ENCODE measurements around the gene RAB5B.
"Not testable (repeated sequence)": the region's sequence is repeated elsewhere in the genome, so short reads cannot be mapped to it uniquely, and the experiment has no call there.

RAB5B gene

DNA sequence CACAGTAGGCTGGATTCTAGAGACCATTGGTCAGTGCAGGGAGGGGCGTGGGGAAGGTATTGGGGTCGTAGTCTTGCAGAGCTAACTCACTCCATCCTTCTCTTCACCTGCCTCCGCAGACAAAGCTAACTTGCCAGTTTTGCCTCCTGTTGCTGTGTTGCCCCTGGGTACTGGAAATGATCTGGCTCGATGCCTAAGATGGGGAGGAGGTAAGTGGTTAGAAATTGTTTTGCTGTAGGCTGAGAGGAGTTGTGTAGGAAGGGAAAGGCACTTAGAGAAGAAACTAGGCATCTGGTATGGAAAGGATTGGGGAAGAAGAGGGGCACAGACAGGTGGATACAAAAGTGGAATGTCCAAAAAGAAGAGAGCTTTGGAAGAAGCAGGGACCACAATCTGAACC, 31.8 kb upstream of the RAB5B start:
- no peak for DNase-seq

GRCh38 chr12:55942577-55943136, 31.2 kb upstream of the RAB5B start:
- DNase-seq, result no peak

- DNase-seq, result no peak
Observed at GRCh38 chr12:55946553-55946952, 27.3 kb upstream of the RAB5B start.

DNA sequence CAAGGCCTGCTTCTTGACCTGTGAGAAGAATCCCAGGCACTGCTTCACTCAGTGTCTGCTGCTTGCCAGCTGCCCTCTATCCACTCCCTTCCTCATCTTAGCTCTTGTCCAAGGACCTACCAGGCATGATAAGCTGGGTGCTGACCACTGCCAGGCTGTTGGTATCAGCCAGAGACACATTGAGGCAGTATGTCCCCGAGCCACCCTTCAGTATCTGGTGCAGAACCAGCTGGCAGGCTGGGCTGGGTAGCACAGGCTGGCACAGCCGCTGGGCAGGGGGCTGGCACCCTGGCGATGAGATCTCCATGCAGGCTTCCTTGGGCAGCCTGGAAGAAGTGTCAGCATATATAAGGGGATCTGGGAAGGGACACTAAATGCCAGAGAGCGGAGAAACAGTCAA, 18.5 kb upstream of the RAB5B start:
- no peak for DNase-seq

GRCh38 chr12:55955800-55956508, 17.9 kb upstream of the RAB5B start:
- DNase-seq, result peak; percentile 61

GRCh38 chr12:55957106-55957859, 16.6 kb upstream of the RAB5B start:
- peak; percentile 92 for DNase-seq

- DNase-seq, result no peak
Observed at GRCh38 chr12:55963760-55964159, 10.1 kb upstream of the RAB5B start.

GRCh38 chr12:55965240-55965639, 8.6 kb upstream of the RAB5B start:
- no peak for DNase-seq

DNA sequence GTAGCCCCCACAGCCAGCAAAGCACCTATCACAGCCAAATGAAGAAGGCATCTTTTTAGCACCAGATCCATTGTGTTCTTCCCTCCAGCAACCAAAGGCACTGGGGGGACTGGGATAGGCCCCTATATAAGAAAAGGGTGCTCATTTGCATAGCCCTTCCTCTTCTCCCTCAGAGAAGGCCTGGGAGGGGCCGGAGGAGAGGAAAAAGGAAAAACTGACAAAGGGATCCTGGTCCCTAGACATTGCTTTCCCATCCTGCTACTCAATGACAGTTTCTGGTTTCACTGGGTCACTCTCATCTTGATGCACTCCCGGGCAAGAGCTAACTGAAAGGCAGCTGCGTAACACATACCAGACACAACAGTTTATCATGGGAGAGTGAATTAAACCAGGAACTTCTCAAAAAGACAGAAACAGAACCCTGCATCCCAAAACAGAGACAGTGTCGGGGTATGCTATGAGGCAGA, 7.9 kb upstream of the RAB5B start, which contains the start of gene PMEL:
TSS of gene PMEL (minus strand) at position 102 of the 467 bp plus-strand sequence. CDS start at position 71, 31 bp downstream.
- peak; percentile 21 for DNase-seq

DNA sequence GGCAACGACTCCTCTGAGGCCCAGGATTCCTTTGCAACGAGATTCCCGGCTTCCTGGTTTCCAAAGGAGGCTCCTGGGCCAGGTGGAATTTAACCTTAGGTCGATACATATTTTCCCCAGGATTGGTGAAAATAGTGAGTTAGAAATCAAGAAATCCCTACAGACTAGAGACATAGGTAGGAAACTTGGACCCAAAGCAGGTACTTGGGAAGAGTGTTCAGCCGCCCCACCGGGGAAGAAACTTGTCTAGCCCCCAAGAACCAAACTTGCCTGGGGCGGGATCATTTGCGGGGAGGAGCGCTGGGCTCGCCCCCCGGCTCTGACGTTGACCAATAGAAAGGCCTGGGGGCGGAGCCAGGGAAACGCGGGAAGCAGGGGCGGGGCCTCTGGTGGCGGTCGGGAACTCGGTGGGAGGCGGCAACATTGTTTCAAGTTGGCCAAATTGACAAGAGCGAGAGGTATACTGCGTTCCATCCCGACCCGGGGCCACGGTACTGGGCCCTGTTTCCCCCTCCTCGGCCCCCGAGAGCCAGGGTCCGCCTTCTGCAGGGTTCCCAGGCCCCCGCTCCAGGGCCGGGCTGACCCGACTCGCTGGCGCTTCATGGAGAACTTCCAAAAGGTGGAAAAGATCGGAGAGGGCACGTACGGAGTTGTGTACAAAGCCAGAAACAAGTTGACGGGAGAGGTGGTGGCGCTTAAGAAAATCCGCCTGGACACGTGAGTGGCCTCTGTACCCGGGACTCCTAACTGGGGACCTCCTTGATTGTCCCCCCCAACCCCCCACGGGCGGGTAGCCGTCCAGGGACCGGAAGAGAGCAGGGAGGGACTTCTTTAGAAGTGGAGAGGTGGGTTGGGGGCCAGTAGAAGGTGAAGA, 7.2 kb upstream of the RAB5B start, which contains the start of gene CDK2:
TSS of gene CDK2 (plus strand) at position 423 of the 874 bp plus-strand sequence. CDS start at position 602, 179 bp downstream.
- peak; percentile 93 for DNase-seq

GRCh38 chr12:55969356-55969755, 4.5 kb upstream of the RAB5B start:
- DNase-seq, result no peak

GRCh38 chr12:55970775-55971174, 3.1 kb upstream of the RAB5B start:
- no peak for DNase-seq

GRCh38 chr12:55972042-55972441, 1.8 kb upstream of the RAB5B start:
- DNase-seq, result no peak

DNA sequence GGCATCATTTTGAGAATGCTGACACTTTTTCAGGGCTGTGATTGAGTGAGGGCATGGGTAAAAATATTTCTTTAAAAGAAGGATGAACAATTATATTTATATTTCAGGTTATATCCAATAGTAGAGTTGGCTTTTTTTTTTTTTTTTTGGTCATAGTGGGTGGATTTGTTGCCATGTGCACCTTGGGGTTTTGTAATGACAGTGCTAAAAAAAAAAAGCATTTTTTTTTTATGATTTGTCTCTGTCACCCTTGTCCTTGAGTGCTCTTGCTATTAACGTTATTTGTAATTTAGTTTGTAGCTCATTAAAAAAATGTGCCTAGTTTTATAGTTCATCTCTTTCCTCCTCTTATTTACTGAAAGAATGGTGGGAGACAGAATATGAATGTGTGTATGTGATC, 1.4 kb upstream of the RAB5B start:
- DNase-seq, result no peak

GRCh38 chr12:55972911-55973598, 823 bp upstream of the RAB5B start:
- peak; percentile 14 for DNase-seq

DNA sequence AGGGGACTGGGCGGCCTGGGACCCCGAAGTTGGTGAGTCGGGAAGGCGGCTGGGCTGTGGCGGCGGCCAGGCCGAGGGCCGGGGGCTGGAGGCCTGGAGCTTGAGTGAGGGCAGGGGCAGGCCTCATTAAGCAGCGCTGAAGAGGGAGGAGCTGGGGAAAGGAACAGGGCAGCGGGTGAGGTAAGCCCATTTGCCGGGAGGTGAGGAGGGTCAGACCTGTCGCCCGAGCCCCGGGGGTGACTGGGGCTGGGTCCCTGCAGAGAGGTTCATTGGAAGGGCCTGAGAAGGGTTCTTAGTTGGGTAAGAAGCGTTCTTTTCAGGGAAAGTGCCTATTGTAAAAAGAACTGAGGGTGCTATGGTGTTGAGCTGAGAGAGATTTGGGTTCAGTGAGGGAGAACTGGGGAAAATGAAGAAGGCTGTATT, 441 bp downstream of the RAB5B start:
- DNase-seq, result peak; percentile 52

DNA sequence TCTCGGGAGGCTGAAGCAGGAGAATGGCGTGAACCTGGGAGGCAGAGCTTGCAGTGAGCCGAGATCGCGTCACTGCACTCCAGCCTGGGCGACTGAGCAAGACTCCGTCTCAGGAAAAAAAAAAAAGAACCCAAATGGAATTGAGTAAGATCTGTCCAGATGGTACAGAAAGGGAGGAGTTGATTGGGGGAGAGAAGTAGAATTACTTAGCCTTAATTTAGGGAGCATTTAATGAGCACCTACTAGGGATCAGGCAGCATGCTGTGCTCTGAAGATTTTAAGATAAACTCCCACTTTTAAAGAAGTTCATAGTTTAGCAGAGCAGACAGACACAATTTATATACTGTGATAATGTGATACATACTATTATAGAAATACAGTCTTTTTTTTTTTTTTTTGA, 4.5 kb downstream of the RAB5B start:
- no peak for DNase-seq

GRCh38 chr12:55979069-55979468, 5.2 kb downstream of the RAB5B start:
- no peak for DNase-seq

GRCh38 chr12:55981882-55982281, 8.0 kb downstream of the RAB5B start:
- not testable (repeated sequence) for DNase-seq

GRCh38 chr12:55982319-55982936, 8.6 kb downstream of the RAB5B start:
- no peak for DNase-seq

- DNase-seq, result no peak
Observed at GRCh38 chr12:55983232-55983842, 9.5 kb downstream of the RAB5B start.

Measured in RPMI8226 (cell line).